CD4-positive, alpha-beta T cell treated with Interleukin-6 for 4 hours (primary cell): ENCODE results near the gene EVI5.

Experiments
- DNase-seq: peaks from one replicate; pipeline ENCODE4 v3.0.0-alpha.2; 2020; ENCODE audit warnings: mixed read lengths

The EVI5 gene

DNA sequence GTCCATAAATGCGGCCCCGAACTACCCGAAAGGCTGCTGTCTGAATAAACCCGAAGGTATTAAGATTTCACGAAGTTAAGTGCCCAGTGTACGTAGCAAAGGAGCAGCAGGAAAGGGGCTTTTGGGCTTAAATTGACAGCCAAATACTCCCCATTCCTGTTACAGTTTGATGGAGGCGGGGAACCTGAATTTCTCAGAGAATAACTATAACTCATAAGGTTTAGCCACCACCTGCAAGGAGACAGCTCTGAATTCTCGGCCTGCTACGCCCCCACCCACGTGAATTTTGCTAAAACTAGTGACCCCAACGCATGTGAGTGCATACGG is 303.3 kb downstream of the EVI5 start:
- no peak for DNase-seq

DNA sequence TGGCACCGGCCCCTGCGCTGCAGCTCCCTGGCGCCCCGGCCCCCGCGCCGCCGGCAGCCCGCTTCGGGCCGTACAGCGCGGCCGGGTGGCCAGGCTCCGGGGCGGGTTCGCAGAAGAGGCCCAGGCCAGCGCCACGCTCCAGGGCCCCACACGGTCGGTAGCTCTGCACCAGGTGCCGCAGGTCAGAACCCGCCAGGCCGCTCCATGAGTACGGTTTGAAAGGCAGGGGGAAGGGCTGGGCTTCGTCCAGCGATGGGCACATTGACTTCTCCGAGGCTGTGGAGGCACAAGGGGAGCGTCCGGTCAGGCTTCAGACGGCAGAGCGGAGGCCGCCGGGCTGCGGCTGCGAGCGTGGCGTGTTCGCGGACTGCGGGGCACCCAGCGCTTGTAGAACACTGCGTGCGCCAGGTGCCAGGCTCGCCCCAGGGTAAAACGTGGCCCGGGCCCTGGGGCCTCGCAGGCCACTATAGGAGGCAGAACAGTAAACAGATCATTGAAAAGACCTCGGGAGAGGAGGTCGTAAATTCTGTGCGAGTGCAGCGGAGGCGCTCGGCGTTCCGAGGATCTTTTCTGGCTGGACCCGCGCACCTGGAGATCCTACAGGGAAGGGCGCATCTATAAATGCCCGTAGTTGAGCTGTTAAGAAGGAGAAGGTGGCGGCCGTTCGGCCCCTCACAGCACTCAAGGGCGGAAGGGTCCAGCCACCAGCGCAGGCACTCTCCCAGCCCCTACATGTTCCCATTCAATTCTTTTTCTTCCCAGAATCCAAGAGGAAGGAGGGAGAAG is 303.9 kb downstream of the EVI5 start:
- no peak for DNase-seq

DNA sequence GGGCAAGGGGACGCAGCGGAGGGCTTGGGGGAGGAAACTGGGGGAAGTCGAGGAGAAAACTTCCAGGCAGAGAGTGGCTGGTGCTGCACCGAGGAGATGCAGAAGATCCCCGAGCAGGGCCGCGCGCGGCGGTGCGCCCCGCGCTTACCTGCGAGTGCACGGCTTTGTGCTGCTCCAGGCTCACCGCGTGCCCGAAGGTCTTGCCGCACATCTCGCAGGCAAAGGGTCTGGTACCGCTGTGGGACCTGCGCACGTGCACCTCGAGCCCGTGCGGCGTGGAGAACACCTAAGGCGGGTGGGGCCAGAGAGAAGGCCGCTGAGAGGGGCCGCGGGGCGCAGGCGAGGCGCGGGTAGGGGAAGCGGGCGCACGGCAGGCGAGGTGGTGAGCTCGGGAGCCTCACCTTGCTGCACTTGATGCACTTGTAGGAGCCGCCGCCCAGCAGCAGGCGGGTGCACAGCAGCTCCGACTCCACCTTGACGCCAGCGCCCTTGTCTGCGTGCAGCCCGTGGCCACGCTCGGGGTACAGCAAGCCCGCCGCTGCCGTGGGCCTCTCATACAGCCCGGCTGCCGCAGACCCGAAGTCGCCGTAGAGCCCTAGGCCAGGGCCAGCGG is 304.6 kb downstream of the EVI5 start:
- no peak for DNase-seq

DNA sequence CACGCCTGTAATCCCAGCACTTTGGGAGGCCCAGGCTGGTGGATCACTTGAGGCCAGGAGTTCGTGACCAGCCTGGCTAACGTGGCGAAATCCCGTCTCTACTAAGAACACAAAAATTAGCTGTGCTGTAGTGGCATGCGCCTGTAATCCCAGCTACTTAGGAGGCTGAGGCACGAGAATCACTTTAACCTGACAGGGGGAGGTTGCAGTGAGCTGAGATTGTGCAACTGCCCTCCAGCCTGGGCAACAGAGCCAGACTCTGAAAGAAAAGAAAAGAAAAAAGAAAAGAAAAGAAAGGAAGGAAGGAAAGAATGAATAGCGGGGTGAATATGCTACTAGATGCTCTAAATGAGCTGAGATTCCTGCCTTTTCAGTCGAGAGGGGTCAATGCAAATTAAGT is 305.3 kb downstream of the EVI5 start:
- DNase-seq = no peak

DNA sequence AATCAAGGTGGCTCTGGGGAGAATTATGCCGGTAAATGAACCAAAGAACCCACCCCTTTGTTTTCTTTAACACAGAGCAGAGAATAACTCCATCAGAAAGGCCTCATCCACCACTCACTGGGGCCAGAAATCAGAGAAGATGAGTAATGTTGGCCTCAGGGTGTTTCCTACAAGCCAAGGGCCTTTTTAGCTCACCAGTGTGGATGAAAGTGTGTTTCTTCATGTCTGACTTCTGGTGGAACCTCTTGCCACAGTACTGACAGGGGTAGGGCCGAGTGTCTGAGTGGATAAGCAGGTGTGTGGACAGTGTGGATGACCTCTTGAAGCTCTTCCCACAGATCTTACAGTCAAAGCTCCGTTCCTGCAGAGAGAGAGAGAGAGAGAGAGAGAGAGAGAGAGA is 306.5 kb downstream of the EVI5 start:
- DNase-seq = no peak

DNA sequence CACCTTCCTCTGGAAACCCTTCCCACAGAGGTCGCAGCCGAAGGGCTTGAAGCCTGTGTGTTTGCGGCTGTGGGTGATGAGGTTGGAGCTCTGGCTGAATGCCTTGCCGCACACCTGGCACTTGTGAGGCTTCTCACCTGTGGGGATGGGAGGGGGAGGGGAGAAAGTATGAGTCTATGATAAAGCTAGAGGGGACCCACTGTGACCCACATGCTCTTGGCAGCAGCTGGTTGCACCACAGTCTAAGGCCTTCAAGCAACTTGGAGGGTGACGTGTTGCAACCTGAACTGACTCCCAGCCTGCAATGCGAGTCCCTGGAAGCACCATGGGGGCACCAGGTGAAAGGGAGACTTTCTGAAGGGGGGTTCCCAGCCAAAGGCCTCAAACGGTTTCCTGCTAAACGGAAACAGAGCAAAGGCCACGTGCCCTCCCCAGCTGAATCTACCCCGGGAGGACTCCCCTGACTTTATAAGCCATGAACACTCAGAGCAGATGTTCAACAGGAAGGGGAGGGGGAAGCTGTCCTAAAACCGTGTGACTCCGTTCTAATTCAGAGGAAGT is 308.8 kb downstream of the EVI5 start:
- peak; percentile 64 for DNase-seq

DNA sequence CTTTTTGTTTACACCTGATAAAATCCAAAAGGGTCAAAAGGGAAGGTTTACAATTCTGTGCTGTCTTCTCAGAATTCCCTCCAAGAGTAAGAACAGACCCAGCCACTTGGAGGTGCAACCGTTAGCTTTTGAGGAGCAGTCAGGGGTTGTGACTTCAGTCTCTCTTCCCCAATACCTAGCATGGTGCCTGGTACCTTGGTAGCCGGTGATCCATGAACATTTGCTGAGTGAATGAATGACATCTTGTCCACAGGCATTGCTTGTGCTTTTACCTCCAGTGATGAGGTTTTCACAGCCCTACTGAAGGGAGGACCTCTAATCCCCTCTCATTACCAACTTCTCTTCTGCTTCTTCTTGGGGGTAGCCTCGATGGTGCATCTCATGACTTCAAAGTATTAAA is 309.9 kb downstream of the EVI5 start:
- DNase-seq = no peak

DNA sequence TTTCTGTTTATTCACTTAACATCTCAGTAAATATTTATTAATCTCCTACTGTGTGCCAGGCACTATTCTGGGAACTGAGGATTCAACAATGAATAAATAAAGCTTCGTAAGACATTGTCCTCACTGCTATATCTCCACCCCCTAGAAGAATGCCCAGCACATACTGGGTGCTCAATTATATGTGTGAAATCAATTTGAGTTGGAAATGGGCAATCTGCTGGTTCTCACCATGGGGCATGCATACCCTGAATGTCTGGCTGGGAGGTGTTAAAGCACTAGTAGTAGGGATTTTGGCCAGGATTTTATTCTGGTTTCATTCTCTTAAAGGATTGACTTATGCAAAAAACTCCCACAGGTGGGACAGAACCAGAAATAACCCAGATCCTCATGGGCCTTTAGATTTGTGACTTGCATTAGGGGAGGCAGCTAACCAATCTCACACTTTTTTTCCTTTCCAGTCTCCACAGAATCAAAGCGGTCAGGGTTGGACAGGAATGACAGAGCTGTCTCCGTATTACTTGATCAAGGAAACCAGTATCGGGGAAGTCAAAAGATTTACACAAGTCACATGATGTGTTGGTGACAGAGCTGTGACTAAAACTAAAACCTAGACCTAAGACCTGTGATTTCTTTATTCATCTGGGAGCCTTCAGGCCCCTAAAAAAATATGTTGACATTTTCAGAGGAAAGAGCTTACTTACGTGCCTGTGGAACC is 311.0 kb downstream of the EVI5 start:
- no peak for DNase-seq

DNA sequence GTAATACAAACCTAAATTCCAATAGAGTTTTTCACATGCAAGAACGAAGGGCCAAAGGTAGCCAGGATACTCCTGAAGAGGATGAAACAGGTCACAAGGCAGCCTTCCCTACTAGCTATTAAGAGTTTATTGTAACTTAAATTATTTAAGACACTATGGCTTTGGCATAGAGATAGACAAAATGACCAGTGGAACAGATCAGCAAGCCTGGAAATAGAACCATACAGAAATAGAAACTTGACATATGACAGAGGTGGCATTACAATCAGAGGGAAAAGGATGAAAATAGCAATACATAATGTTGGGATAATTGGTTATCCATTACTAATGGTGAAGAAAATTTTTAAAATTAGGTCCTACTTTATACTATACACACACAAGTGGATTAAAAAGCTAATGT is 314.7 kb downstream of the EVI5 start:
- no peak for DNase-seq

DNA sequence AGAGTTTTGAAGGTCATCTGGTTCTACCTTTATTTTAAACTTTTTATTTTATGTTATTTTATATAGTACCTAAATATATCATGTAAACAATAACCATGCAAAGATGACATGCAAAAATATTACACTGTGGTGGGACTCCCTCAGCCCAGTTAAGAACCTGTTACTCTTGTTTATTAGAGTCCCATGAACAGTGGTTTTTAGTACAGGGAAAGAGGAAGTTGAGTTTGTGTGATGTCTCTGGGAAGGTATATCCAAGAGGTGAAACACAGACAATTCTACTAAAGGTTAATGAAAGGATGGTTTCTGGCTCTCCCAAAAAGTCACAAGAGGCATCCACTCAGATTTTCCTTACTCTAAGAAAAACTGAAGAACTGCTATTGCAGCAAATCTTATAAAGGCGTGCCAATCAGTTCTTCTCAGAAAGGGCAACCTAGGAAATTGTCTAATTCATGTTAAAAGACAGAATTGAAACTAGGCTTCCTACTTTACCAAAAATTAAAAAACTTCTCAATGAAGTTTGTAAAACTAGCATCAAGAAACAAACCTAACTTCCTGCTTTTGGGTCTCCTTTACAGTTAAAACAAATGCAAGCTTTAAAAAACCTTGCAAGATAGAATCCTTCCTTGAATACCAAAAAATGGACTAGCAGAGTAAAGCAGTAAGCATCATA is 318.1 kb downstream of the EVI5 start:
- no peak for DNase-seq

DNA sequence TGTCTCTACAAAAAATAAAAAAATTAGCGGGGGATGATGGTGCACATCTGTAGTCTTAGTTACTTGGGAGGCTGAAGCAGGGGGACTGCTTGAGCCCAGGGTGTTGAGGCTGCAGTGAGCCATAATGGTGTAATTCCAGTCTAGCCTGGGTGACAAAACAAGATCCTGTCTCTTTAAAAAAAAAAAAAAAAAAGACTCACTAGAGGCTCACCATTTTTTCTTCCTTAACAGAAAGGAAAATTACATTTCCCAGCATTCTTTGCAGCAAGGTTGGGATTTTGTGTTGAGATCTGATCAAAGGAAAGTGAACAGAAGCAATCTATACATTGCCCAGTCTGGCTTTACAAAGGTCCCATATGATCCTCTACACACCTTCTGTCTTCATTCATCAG is 319.7 kb downstream of the EVI5 start:
- no peak for DNase-seq

DNA sequence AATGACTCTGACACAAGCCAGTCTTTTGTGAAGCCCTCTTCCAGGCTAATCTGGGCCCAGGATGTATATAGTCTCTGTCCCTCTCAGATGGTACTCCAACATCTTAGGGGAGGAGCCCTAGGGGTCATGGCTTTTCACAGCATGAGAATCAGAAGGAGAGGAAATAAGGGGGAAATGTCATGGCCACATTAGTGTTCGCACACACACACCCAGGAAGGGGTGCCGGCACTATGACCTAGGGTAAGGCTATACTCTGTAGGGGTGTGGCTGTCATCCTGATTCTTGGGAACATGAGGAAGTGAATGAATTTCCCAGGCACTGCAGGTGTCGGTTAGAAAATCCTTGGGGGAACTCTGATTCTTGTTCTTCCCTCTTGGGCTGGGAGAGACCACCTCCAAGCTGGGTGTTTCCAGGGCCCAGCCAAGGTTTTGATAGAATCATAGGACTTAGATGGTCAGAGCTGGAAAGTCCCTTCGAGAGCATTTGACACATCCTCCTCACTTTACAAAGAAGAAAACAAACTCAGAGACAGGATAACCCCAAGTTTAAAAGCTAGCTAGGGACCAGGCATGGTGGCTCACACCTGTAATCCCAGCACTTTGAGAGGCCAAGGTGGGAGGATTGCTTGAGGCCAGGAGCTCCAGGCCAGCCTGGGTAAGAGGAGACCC is 320.2 kb downstream of the EVI5 start:
- no peak for DNase-seq

DNA sequence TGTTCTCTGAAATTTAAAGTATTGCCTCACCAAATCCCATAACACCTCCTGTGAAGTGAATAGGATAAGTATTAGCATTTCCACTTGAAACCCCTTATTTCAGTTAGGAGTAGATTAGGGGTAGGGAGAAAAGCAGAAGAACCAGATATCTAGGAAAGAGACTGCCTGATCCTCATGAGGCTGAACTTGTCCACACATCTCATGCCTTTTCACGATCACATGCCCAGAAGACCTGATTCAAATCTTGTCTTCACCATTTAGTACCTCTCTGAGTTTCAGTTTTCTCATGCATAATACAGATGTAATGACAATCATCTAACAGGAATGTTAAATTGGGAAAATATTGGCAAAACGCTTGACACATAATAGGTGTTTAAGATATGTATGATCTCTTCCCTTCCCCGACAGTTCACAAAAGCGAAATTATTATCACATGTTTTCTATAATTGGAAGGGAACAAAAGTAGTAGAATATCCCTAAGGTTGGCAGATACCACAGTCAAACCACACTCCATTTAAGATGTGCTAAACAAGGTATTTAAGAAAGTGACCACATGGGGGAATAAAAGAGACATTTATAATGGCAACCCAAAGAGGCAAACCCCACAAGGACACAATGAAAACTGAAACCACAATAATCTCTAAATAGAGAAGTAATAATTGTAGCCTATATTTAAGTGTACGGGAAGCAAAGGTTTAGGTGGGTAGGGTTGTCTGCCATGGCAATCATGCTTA is 323.4 kb downstream of the EVI5 start:
- DNase-seq = no peak

DNA sequence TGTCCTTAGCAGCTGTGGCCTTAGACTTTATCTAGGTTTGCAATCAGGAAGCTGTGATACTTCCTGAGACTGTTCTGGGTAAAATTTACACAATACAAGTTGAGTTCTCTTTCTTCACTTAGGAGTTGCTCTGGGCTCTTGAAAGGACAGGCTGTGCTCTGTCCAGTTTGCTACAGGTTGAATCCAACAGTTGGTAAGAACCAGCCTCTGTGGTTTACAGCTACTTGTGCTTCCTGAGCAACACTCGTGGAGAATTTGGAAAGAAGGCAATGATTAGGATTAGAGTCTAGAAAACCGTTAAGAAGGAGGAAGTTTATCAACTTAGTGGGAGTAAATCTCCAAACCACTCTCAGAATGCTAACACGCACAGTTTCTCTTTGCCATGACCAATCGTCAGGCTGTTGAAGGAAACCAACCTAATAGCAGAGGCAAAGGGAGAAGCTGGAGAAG is 325.0 kb downstream of the EVI5 start:
- DNase-seq = no peak
